GM23338 (cell line): ENCODE data around the gene IQSEC2. TPM values are rescaled to one million over a fixed set of nuclear protein-coding genes. Genes with fewer than 3 reads are reported as not detected.

Experiments
- ATAC-seq: fragments of 200-7000 bp; cut with Tn5 transposase; 3 replicates; pipeline ENCODE4 v1.9.1; 2020
- DNase-seq: peaks from one replicate; pipeline ENCODE4 v3.0.0-alpha.2; 2015; ENCODE audit warnings: low spot score
- H2AFZ ChIP-seq: fragments of 200-600 bp; sonication (generic); 2 replicates; pipeline ENCODE4 v1.8.0; 2016; ENCODE audit warnings: antibody characterized with exemption, mild to moderate bottlenecking, moderate library complexity
- H3F3A ChIP-seq: fragments of 200-600 bp; sonication (generic); replicated peaks from 2 replicates; pipeline ENCODE4 v1.8.0; 2017; ENCODE audit warnings: antibody characterized with exemption, mixed run types, low read depth
- H3K27ac ChIP-seq: fragments of 200-600 bp; sonication (generic); 2 replicates; pipeline ENCODE4 v1.6.1; 2016; ENCODE audit warnings: low read depth
- H3K27me3 ChIP-seq: fragments of 200-600 bp; sonication (generic); 2 replicates; pipeline ENCODE4 v1.8.0; 2016; ENCODE audit warnings: mild to moderate bottlenecking, mixed run types, moderate library complexity; ENCODE audit not compliant: insufficient read depth
- H3K36me3 ChIP-seq: fragments of 200-600 bp; sonication (generic); 2 replicates; pipeline ENCODE4 v1.8.0; 2016; ENCODE audit warnings: mild to moderate bottlenecking; ENCODE audit not compliant: insufficient read depth
- H3K4me1 ChIP-seq: fragments of 200-600 bp; sonication (generic); 2 replicates; pipeline ENCODE4 v1.8.0; 2016; ENCODE audit warnings: mild to moderate bottlenecking, moderate library complexity; ENCODE audit not compliant: insufficient read depth
- H3K4me2 ChIP-seq: fragments of 200-600 bp; sonication (generic); 2 replicates; pipeline ENCODE4 v1.7.1; 2017; ENCODE audit warnings: mixed run types
- H3K4me3 ChIP-seq: fragments of 200-600 bp; sonication (generic); 2 replicates; pipeline ENCODE4 v1.6.1; 2016; ENCODE audit warnings: mixed run types
- H3K79me2 ChIP-seq: fragments of 200-600 bp; sonication (generic); replicated peaks from 2 replicates; pipeline ENCODE4 v1.8.0; 2017; ENCODE audit warnings: mild to moderate bottlenecking; ENCODE audit not compliant: insufficient read depth
- H3K9me2 ChIP-seq: fragments of 200-600 bp; sonication (generic); 2 replicates; pipeline ENCODE4 v1.8.0; 2017; ENCODE audit not compliant: insufficient read depth
- H4K20me1 ChIP-seq: fragments of 200-600 bp; sonication (generic); replicated peaks from 2 replicates; pipeline ENCODE4 v1.8.0; 2017; ENCODE audit warnings: mild to moderate bottlenecking; ENCODE audit not compliant: insufficient read depth
- H3K27ac Mint-ChIP-seq: 2 replicates; pipeline ENCODE4 v1.8.0; 2020; ENCODE audit warnings: inconsistent platforms, mild to moderate bottlenecking, moderate library complexity, mixed read lengths
- H3K27me3 Mint-ChIP-seq: 3 replicates; pipeline ENCODE4 v1.8.0; 2022; ENCODE audit warnings: low read depth, mild to moderate bottlenecking, moderate library complexity, mixed read lengths, inconsistent platforms; ENCODE audit not compliant: insufficient read depth, poor library complexity
- H3K36me3 Mint-ChIP-seq: 3 replicates; pipeline ENCODE4 v1.8.0; 2021; ENCODE audit warnings: low read depth, mild to moderate bottlenecking, inconsistent platforms, moderate library complexity, mixed read lengths
- H3K4me1 Mint-ChIP-seq: 3 replicates; pipeline ENCODE4 v1.8.0; 2020; ENCODE audit warnings: mild to moderate bottlenecking, inconsistent platforms, mixed read lengths
- H3K4me3 Mint-ChIP-seq: 3 replicates; pipeline ENCODE4 v1.8.0; 2021; ENCODE audit warnings: moderate library complexity, mild to moderate bottlenecking, inconsistent platforms, mixed read lengths
- H3K9me3 Mint-ChIP-seq: 3 replicates; pipeline ENCODE4 v1.8.0; 2020; ENCODE audit warnings: moderate library complexity, mild to moderate bottlenecking, inconsistent platforms, mixed read lengths
- CREB1 ChIP-seq: fragments of 250-450 bp; sonication (Bioruptor Pico); IDR thresholded peaks from 2 replicates; pipeline ENCODE4 v1.5.0; 2020; ENCODE audit warnings: low read depth, mild to moderate bottlenecking, moderate library complexity
- ETS1 ChIP-seq: IDR thresholded peaks from 2 replicates; pipeline ENCODE4 v1.6.1; 2016; ENCODE audit warnings: antibody characterized with exemption
- EZH2 ChIP-seq: fragments of 200-600 bp; sonication (generic); IDR thresholded peaks from one replicate; pipeline ENCODE4 v1.8.0; 2017; ENCODE audit warnings: antibody characterized with exemption, mild to moderate bottlenecking, low read depth; ENCODE audit not compliant: unreplicated experiment
- JUNB ChIP-seq: IDR thresholded peaks from one replicate; pipeline ENCODE4 v1.6.1; 2016; ENCODE audit warnings: antibody characterized with exemption; ENCODE audit not compliant: unreplicated experiment
- NANOG ChIP-seq: IDR thresholded peaks from 2 replicates; pipeline ENCODE4 v1.6.1; 2016; ENCODE audit warnings: antibody characterized with exemption, borderline replicate concordance
- POLR2AphosphoS5 ChIP-seq: IDR thresholded peaks from 2 replicates; pipeline ENCODE4 v1.6.1; 2016; ENCODE audit warnings: antibody characterized with exemption, low read depth
- STAT1 ChIP-seq: IDR thresholded peaks from one replicate; pipeline ENCODE4 v1.6.1; 2016; ENCODE audit warnings: antibody characterized with exemption; ENCODE audit not compliant: unreplicated experiment
- ZNF114 ChIP-seq: fragments of 250-450 bp; sonication (Bioruptor Pico); IDR thresholded peaks from 2 replicates; pipeline ENCODE4 v1.5.0; 2020; ENCODE audit warnings: mild to moderate bottlenecking, moderate library complexity
- ZNF331 ChIP-seq: fragments of 250-450 bp; sonication (Bioruptor Pico); IDR thresholded peaks from 2 replicates; pipeline ENCODE4 v1.5.0; 2020; ENCODE audit warnings: low read depth, mild to moderate bottlenecking, moderate library complexity
- ZNF462 ChIP-seq: fragments of 250-450 bp; sonication (Bioruptor Pico); IDR thresholded peaks from 2 replicates; pipeline ENCODE4 v1.5.0; 2020; ENCODE audit warnings: mild to moderate bottlenecking, moderate library complexity
- polyA plus RNA-seq: library from polyadenylated mRNA; unstranded; fragments of >200 nt; fragmentation: Nextera tagmentation; extraction: Ambion mirVana; gene quantifications from 2 replicates; pipeline ENCODE4 v1.2.1, GENCODE V29; 2016
- total RNA-seq: library from RNA; depleted of rRNA; stranded (reverse); fragments of >200 nt; shearing (Covaris generic); gene quantifications from 2 replicates; pipeline ENCODE4 v1.2.3, GENCODE V29; 2014
- TF ChIP-seq, protein P1 (sequence below): IDR thresholded peaks from one replicate; pipeline ENCODE4 v1.6.1; 2018; ENCODE audit warnings: antibody characterized with exemption; ENCODE audit not compliant: unreplicated experiment

The IQSEC2 gene
- total and polyA plus RNA-seq, 2 experiments from 2014 or later = 12.3 to 92.2 TPM

GRCh38 chrX:53303195-53303594 lies 21.8 kb upstream of the IQSEC2 start:
- H3F3A ChIP-seq = no peaks in the 10 kb centered on the region
- peaks cover 3% of the 10 kb centered on the region for H4K20me1 ChIP-seq
- peaks cover 11% of the 10 kb centered on the region; the same call in 1 of the 2 replicates for H3K4me1 ChIP-seq
- H3K4me2 ChIP-seq = no peak overlapping the region
- H3K27ac ChIP-seq = no peak overlapping the region
- H3K4me3 ChIP-seq = no peak overlapping the region
- peaks cover 3% of the 10 kb centered on the region; the same call in 1 of the 3 replicates for H3K36me3 Mint-ChIP-seq
- H2AFZ ChIP-seq = no peak overlapping the region
- no peaks in the 10 kb centered on the region for H3K9me2 ChIP-seq
- H3K27me3 Mint-ChIP-seq = peaks cover 6% of the 10 kb centered on the region
- no peaks in the 10 kb centered on the region for H3K36me3 ChIP-seq
- ATAC-seq (no peak), DNase-seq (no peak)
- peaks cover 98% of the 10 kb centered on the region for H3K79me2 ChIP-seq
- TF ChIP-seq ETS1 (no peak), ZNF331 (no peak), ZNF114 (CRISPR knock-in tag) (no peak), CREB1 (CRISPR knock-in tag) (no peak), EZH2 (no peak), JUNB (no peak)
- TF ChIP-seq, protein P1, sequence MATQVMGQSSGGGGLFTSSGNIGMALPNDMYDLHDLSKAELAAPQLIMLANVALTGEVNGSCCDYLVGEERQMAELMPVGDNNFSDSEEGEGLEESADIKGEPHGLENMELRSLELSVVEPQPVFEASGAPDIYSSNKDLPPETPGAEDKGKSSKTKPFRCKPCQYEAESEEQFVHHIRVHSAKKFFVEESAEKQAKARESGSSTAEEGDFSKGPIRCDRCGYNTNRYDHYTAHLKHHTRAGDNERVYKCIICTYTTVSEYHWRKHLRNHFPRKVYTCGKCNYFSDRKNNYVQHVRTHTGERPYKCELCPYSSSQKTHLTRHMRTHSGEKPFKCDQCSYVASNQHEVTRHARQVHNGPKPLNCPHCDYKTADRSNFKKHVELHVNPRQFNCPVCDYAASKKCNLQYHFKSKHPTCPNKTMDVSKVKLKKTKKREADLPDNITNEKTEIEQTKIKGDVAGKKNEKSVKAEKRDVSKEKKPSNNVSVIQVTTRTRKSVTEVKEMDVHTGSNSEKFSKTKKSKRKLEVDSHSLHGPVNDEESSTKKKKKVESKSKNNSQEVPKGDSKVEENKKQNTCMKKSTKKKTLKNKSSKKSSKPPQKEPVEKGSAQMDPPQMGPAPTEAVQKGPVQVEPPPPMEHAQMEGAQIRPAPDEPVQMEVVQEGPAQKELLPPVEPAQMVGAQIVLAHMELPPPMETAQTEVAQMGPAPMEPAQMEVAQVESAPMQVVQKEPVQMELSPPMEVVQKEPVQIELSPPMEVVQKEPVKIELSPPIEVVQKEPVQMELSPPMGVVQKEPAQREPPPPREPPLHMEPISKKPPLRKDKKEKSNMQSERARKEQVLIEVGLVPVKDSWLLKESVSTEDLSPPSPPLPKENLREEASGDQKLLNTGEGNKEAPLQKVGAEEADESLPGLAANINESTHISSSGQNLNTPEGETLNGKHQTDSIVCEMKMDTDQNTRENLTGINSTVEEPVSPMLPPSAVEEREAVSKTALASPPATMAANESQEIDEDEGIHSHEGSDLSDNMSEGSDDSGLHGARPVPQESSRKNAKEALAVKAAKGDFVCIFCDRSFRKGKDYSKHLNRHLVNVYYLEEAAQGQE = no peak
- peaks cover 16% of the 10 kb centered on the region for H3K4me1 Mint-ChIP-seq
- no peaks in the 10 kb centered on the region for H3K9me3 Mint-ChIP-seq
- H3K4me3 Mint-ChIP-seq = no peak overlapping the region
- H3K27me3 ChIP-seq = no peaks in the 10 kb centered on the region
- H3K27ac Mint-ChIP-seq = no peak overlapping the region

- peaks cover 16% of the 10 kb centered on the region for H3K4me1 Mint-ChIP-seq
- DNase-seq (no peak), ATAC-seq (no peak)
- H3K27me3 ChIP-seq = no peaks in the 10 kb centered on the region
- H3K9me3 Mint-ChIP-seq = no peaks in the 10 kb centered on the region
- H3K36me3 ChIP-seq = no peaks in the 10 kb centered on the region
- no peak overlapping the region for H3K27ac Mint-ChIP-seq
- no peak overlapping the region for H3K4me3 ChIP-seq
- no peak overlapping the region for H3K27ac ChIP-seq
- H3K27me3 Mint-ChIP-seq = peaks cover 6% of the 10 kb centered on the region
- H3K9me2 ChIP-seq = no peaks in the 10 kb centered on the region
- no peak overlapping the region for H2AFZ ChIP-seq
- H3K4me3 Mint-ChIP-seq = no peak overlapping the region; the same call in 2 of the 3 replicates
- H3K79me2 ChIP-seq = peaks cover 95% of the 10 kb centered on the region
- H3K36me3 Mint-ChIP-seq = 0 out of 3 replicates have a peak, but pooled peaks cover 3% of the 10 kb centered on the region
- H3F3A ChIP-seq = no peaks in the 10 kb centered on the region
- H3K4me1 ChIP-seq = peaks cover 11% of the 10 kb centered on the region; the same call in 1 of the 2 replicates
- H3K4me2 ChIP-seq = no peak overlapping the region; the same call in 1 of the 2 replicates
- peaks cover 3% of the 10 kb centered on the region for H4K20me1 ChIP-seq
- TF ChIP-seq ZNF331 (no peak), STAT1 (no peak), ZNF462 (CRISPR knock-in tag) (no peak), JUNB (no peak), POLR2AphosphoS5 (no peak), NANOG (no peak)
These were observed 18.8 kb upstream of the IQSEC2 start for GRCh38 chrX:53300157-53300556.
